HG03159 (cell line): ENCODE results near the gene PAPOLB.

Source experiments
- ATAC-seq: cut with Tn5 transposase; IDR thresholded peaks from one replicate; pipeline ENCODE4 v1.9.1; 2021; ENCODE audit warnings: mild to moderate bottlenecking, moderate library complexity; ENCODE audit not compliant: unreplicated experiment

The PAPOLB gene

GRCh38 chr7:4842319-4843064 is 19.3 kb downstream of the PAPOLB start:
- ATAC-seq, result no peak

GRCh38 chr7:4841836-4842235 is 20.0 kb downstream of the PAPOLB start:
- ATAC-seq, result no peak

DNA sequence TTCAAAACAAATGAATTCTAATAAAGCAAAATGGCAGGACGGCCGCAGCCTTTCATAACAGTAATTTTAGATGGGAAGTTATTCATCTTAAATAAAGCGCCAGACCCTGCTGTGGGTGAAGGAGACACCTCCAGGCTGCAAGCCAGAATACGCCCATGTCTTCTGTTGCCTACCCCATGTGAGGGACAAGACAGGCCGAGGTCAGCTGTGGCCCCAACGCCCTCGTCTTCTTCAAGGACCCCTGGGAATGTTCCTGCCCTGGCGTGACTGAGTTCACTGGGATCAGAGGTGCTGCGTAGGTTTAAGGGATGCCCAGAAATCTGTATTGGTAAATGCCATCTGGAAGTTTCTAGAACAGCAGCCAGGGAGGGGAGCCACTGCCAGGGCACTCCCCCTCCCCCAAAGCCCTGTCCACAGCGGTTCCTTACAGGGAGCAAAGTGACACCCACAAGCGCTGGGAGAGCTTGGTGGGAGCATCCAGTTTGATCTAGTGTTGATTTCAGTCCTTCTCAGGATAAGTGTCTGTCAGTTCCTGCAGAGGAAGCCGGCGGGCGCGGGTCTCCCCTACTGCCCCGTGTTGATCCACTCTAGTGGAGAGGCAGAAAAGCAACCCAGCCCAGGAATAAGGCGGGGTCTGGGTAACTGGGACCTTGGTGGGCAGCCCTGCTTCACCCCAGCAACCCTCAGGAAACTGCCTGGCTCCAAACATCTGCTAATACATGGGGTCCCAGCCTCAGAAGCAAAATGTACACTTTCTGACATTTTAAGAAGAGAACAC is 20.6 kb downstream of the PAPOLB start:
- ATAC-seq, result no peak

DNA sequence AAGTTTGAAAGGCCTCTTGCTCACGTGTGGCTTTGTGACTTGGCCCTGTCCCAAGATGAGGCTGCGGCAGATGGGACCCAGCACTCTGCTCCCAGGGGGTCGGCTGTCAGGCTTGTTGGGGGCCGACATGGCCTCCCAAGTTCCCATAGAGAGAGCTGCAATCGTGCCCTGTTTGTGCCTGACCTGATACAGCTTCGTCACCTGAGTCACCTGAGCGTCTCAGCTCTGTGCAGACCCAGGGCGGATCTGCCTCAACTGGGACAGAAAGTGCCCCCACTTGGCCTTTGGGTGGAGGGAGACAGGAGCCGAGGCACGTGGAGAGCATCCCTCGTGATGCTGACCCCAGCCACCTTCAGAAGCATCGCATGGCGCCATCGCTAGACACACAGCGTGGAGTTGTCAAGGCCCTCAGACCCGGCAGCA is 21.7 kb downstream of the PAPOLB start:
- no peak for ATAC-seq

- no peak for ATAC-seq
Observed at GRCh38 chr7:4838626-4839334, 23.1 kb downstream of the PAPOLB start.

- ATAC-seq, result no peak
Observed at GRCh38 chr7:4837803-4838625, 23.8 kb downstream of the PAPOLB start.

GRCh38 chr7:4837041-4837802 is 24.6 kb downstream of the PAPOLB start:
- ATAC-seq, result no peak

- no peak for ATAC-seq
Observed at GRCh38 chr7:4836206-4836661, 25.6 kb downstream of the PAPOLB start.

DNA sequence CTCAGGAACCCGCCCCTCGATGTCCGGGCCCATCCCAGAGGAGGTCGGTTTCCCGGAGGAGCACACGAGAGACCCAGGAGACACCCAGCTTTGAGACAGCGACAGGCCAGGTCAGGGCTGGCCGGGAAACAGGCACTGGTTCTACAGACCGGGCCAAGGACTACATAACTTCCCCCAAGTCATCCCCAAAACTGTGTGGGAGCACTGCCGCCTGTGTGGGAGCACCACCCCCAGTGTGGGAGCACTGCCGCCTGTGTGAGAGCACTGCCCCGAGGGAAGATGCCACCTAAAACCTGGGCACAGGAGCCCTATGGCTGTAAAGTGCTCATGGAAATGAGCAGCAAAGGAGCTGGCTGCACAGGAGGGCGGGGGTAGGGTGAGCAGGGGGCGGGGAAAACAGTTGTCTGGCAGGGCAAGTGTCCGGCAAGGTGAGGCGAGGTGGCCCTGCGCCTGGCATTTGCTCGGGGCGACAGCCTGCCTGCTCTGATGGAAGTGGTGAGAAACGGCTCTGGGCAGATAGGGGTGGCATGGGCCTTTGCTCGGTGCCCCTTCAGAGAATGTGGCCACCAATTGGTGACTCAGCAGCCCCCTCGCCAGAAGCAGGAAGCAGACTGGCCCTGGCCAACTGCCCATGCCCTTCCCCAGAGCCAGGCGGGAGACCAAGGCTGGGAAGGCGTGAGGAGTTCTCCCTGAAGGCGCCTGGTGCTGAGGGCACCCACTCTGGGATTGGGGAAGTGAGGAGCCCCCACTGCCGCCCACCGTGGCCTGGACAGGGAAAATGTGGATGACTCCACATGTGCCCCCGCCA is 26.2 kb downstream of the PAPOLB start:
- no peak for ATAC-seq

- ATAC-seq, result no peak
Observed at GRCh38 chr7:4834601-4835397, 27.0 kb downstream of the PAPOLB start.

DNA sequence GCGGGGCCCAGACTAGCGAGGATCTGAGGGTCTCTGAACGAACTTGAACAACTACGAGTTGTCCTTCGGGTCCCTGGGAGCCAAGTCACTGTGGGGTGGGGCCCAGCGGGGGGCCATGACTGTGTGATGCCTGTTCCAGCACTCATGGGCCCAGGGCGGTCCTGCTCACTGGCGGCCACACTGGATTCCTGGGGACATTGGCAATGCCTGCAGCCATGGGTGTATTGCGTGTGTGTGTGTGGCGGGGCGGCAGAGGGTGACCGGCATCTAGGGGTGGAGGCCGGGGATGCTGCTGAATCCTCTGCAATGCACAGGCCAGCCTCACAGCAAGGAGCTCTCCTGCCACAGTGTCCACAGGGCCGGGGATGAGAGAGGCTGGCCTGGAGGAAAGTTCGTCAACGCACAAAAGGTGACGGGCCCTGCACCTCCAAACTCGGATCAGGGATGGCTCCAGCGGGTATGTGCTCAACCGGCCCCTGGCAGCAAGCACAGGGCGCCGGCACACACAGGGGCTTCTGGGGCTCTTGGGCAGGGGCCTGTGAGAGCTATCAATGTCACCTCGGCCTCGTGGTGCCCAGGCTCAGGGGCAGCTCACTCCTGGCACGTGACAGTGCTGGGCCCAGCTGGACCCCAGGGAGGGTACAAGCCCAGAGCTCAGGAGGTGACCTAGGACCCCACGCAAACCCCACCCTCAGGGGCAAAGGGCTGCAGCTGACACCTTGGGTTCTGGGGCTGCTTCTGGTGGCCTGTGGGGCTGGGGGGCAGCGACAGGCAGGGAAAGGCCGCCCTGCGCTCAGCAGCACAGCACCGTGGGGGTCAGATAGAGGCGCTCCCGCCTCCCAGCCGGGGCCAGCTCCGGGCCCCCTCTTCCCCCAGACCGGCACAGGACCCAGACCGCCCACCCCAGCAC is 27.9 kb downstream of the PAPOLB start:
- no peak for ATAC-seq

- ATAC-seq, result no peak
Observed at GRCh38 chr7:4833176-4833575, 28.7 kb downstream of the PAPOLB start.

- no peak for ATAC-seq
Observed at GRCh38 chr7:4832711-4833110, 29.1 kb downstream of the PAPOLB start.

GRCh38 chr7:4831723-4832495 is 29.9 kb downstream of the PAPOLB start:
- no peak for ATAC-seq

GRCh38 chr7:4830176-4830575 is 31.7 kb downstream of the PAPOLB start:
- no peak for ATAC-seq

GRCh38 chr7:4828720-4829383 is 33.0 kb downstream of the PAPOLB start:
- no peak for ATAC-seq
